ENCODE measurements around the gene PIEZO2.

- TF ChIP-seq CTCF (IDR thresholded peaks at IDR 0.05; ENCODE audit: poor library complexity, severe bottlenecking) (no peak), RAD21 (conservative IDR thresholded peaks at IDR 0.05) (no peak), POLR2AphosphoS5 (IDR thresholded peaks at IDR 0.05) (no peak), EP300 (conservative IDR thresholded peaks at IDR 0.05; ENCODE audit: poor library complexity, severe bottlenecking) (no peak), REST (IDR thresholded peaks at IDR 0.05; ENCODE audit: borderline replicate concordance) (no peak), EZH2 (IDR thresholded peaks at IDR 0.05; ENCODE audit: borderline replicate concordance, insufficient read depth, low read length, poor library complexity, severe bottlenecking) (no peak), TAF1 (IDR thresholded peaks at IDR 0.05; ENCODE audit: low read depth) (no peak), SMC3 (conservative IDR thresholded peaks at IDR 0.05; ENCODE audit: poor library complexity) (no peak)
These were observed 102.2 kb downstream of the PIEZO2 start for GRCh38 chr18:11047156-11047555.
